Measurements from ENCODE around the gene CUL4A. TPM values are rescaled to one million over a fixed set of nuclear protein-coding genes. Genes with fewer than 3 reads are reported as not detected.

CUL4A gene
- polyA plus RNA-seq, 1 of the 3 experiments (the other 2 are of a cell fraction), result 51.2 TPM

GRCh38 chr13:113167155-113167554, 42.3 kb upstream of the CUL4A start (continued):
- TF ChIP-seq FOXJ3 (CRISPR knock-in tag; IDR thresholded peaks at IDR 0.05), result no peak
- no peak for TF ChIP-seq FOSL2 (IDR thresholded peaks at IDR 0.05; ENCODE audit: borderline replicate concordance, low read depth)
- no peak for TF ChIP-seq NFIC (IDR thresholded peaks at IDR 0.05; ENCODE audit: borderline replicate concordance)
- no peak for TF ChIP-seq NRF1 (IDR thresholded peaks at IDR 0.05; ENCODE audit: low read depth, low read length)

- Histone ChIP-seq H3K4me1 (ENCODE audit: control insufficient read depth in 1 of 2, insufficient read depth in 2 of 2, low read depth in 1 of 2, low read length in 1 of 2) (no peaks in the 10 kb centered on the region), H3K27ac (ENCODE audit: low read depth in 2 of 2, low read length in 1 of 2) (no peak overlapping the region), H3K4me2 (no peak overlapping the region), H3K9me3 (no peaks in the 10 kb centered on the region), H2AFZ (ENCODE audit: low read depth) (no peak overlapping the region), H3K9ac (no peak overlapping the region), H3K27me3 (ENCODE audit: insufficient read depth) (no peaks in the 10 kb centered on the region), H3K9me2 (no peaks in the 10 kb centered on the region), H3K79me2 (ENCODE audit: insufficient read depth) (no peaks in the 10 kb centered on the region), H4K20me1 (ENCODE audit: insufficient read depth) (no peaks in the 10 kb centered on the region), H3K4me3 (ENCODE audit: low read depth in 2 of 2, low read length in 1 of 2) (no peak overlapping the region), H3F3A (replicated peaks; ENCODE audit: insufficient read depth) (no peaks in the 10 kb centered on the region), H3K36me3 (replicated peaks in 1 of 2; ENCODE audit: control insufficient read depth in 1 of 2, insufficient read depth in 2 of 2, low read length in 1 of 2) (peaks cover 15 to 19% of the 10 kb centered on the region in 2 experiments)
- WGBS (ENCODE audit: low lambda C conversion rate), result 97% methylated on average over 3 of the region's 3 CpGs
- ChIA-PET POLR2A (no interaction called here), CTCF (no interaction called here)
- TF ChIP-seq RFX5 (IDR thresholded peaks at IDR 0.05; ENCODE audit: low read length), result no peak
- TF ChIP-seq TEAD4 (IDR thresholded peaks at IDR 0.05; ENCODE audit: borderline replicate concordance, insufficient read depth), result no peak
- TF ChIP-seq GATA2 (CRISPR knock-in tag; IDR thresholded peaks at IDR 0.05), result no peak
- TF ChIP-seq GABPA (IDR thresholded peaks at IDR 0.05; ENCODE audit: low read depth), result no peak
- TF ChIP-seq MAX (IDR thresholded peaks at IDR 0.05; ENCODE audit: low read depth), result no peak
- TF ChIP-seq FOXJ3 (CRISPR knock-in tag; IDR thresholded peaks at IDR 0.05), result no peak
- no peak for TF ChIP-seq MXI1 (IDR thresholded peaks at IDR 0.05; ENCODE audit: low read depth, low read length)
- no peak for TF ChIP-seq REST (IDR thresholded peaks at IDR 0.05; ENCODE audit: low read depth, low read length)
- no peak for TF ChIP-seq POLR2AphosphoS5 (IDR thresholded peaks at IDR 0.05; ENCODE audit: low read depth, low read length)
- no peak for DNase-seq
Measured at GRCh38 chr13:113167575-113167974, 41.8 kb upstream of the CUL4A start.

GRCh38 chr13:113168211-113168610, 41.2 kb upstream of the CUL4A start:
- Histone ChIP-seq H4K20me1 (ENCODE audit: insufficient read depth) (no peaks in the 10 kb centered on the region), H3K9me2 (no peaks in the 10 kb centered on the region), H3K9ac (no peak overlapping the region), H3K27me3 (ENCODE audit: insufficient read depth) (no peaks in the 10 kb centered on the region), H3K79me2 (ENCODE audit: insufficient read depth) (no peaks in the 10 kb centered on the region), H3K36me3 (replicated peaks in 1 of 2; ENCODE audit: control insufficient read depth in 1 of 2, insufficient read depth in 2 of 2, low read length in 1 of 2) (peaks cover 19 to 21% of the 10 kb centered on the region in 2 experiments), H3K4me2 (no peak overlapping the region), H3K9me3 (no peaks in the 10 kb centered on the region), H3F3A (replicated peaks; ENCODE audit: insufficient read depth) (no peaks in the 10 kb centered on the region), H3K27ac (ENCODE audit: low read depth in 2 of 2, low read length in 1 of 2) (no peak overlapping the region), H3K4me3 (ENCODE audit: low read depth in 2 of 2, low read length in 1 of 2) (no peak overlapping the region), H3K4me1 (ENCODE audit: control insufficient read depth in 1 of 2, insufficient read depth in 2 of 2, low read depth in 1 of 2, low read length in 1 of 2) (no peaks in the 10 kb centered on the region), H2AFZ (ENCODE audit: low read depth) (no peak overlapping the region)
- DNase-seq, result no peak
- WGBS (ENCODE audit: low lambda C conversion rate), result 96% methylated on average over 6 of the region's 7 CpGs
- ChIA-PET POLR2A (no interaction called here), CTCF (no interaction called here)
- no peak for TF ChIP-seq POLR2AphosphoS5 (IDR thresholded peaks at IDR 0.05; ENCODE audit: low read depth, low read length)
- TF ChIP-seq USF1 (IDR thresholded peaks at IDR 0.05; ENCODE audit: borderline replicate concordance, low read depth), result no peak
- no peak for TF ChIP-seq MEF2A (IDR thresholded peaks at IDR 0.05; ENCODE audit: borderline replicate concordance, low read depth)
- TF ChIP-seq CTCF (IDR thresholded peaks at IDR 0.05), result no peak
